ENCODE data around the gene ELAVL1. TPM values are rescaled to one million over a fixed set of nuclear protein-coding genes. Genes with fewer than 3 reads are reported as not detected.
A peak's percentile ranks its signal among the peaks of the same experiment; 100 is the strongest.

ELAVL1 gene
- total RNA-seq, 8 experiments from 2014 or later = 22.4 to 86.2 (median 31.9) TPM

GRCh38 chr19:7989071-7989575 lies 16.3 kb downstream of the ELAVL1 start:
- no peak for ATAC-seq (replicated peaks in 6 of 8)
- 82 to 100% (median 100%) methylated on average over 1 to 10 of the region's 12 CpGs; no CpG with 5 or more reads in 7 of the 10 experiments for WGBS, 10 experiments
- in situ Hi-C loops (cut with MboI; ENCODE audit: low pct_unique_long_range_greater_than_20kb in 2 of 9, low sequenced_read_pairs in 9 of 9, unreplicated experiment in 9 of 9) = no loop called here

DNA sequence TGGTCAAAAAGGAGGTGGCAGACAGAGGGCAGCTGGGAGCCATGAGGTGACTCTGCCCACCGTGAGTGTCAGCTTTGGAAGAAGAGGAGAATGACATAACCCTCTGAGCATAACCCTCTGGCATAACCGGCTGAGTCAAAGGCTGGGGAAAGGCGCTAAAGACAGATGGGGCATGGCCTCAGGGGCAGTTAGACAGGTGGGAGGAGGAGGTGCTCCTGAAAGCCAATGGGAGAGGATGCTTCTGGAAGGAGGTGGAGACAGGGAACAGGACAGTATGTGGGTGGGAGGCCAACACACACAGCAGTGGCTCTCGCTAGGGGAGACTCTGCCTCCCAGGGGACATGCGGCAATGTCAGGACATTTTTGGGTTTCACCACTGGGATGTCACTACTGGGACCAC lies 17.1 kb downstream of the ELAVL1 start:
- in situ Hi-C loops (cut with MboI; ENCODE audit: low pct_unique_long_range_greater_than_20kb in 2 of 9, low sequenced_read_pairs in 9 of 9, unreplicated experiment in 9 of 9) = no loop called here
- Histone ChIP-seq H3K4me3 (no peak overlapping the region), H3K4me1 (replicated peaks in 1 of 2) (peaks cover 0 to 3% of the 10 kb centered on the region in 2 donors), H3K27ac (no peak overlapping the region)
- ATAC-seq (replicated peaks in 6 of 8) = peak in 1 of 8 experiments; percentile 36
- WGBS, 10 experiments = 45 to 100% (median 83%) methylated on average over 1 to 5 of the region's 5 CpGs; no CpG with 5 or more reads in 4 of the 10 experiments

More at GRCh38 chr19:7989071-7989575, 16.3 kb downstream of the ELAVL1 start:
- H3K4me3 ChIP-seq = no peak overlapping the region
- no peak overlapping the region for H3K27ac ChIP-seq
- peaks cover 0 to 3% of the 10 kb centered on the region in 2 donors for H3K4me1 ChIP-seq (replicated peaks in 1 of 2)

DNA sequence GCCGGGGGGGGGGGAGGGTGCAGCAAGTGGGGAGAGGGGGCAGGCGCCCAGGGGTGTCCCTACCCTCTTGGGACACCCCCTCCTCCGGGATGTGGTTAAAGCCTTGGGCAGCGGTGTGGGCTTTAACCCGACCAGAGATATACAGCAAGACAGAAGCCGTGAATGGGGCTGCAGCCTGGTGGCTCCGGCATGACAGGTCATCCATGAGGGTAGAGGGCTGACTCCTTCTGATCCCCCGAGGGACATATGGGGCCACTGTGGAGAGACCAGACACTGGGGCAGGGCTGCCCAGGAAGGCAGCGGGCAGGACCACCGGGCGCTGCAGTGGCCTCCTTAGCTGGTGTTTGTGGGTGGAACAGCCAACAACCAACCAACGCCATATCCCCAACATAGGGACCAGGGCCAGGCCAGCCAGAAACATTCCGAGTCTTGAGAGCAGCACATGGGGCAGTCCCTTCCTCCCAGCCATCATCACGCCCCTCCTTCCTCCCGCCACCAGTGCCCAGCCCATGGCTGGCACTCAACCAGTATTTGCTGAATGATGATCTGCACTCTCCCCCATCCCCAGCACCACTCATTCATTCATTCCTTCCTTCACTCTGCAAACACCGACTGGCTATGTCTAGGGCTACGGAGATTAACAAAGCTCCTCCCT lies 18.2 kb downstream of the ELAVL1 start:
- in situ Hi-C loops (cut with MboI; ENCODE audit: low pct_unique_long_range_greater_than_20kb in 2 of 9, low sequenced_read_pairs in 9 of 9, unreplicated experiment in 9 of 9) = no loop called here
- Histone ChIP-seq H3K27ac (no peak overlapping the region), H3K4me3 (no peak overlapping the region), H3K4me1 (replicated peaks in 1 of 2) (peaks cover 0 to 3% of the 10 kb centered on the region in 2 donors)
- 80 to 100% (median 96%) methylated on average over 1 to 3 of the region's 17 CpGs; no CpG with 5 or more reads in 7 of the 10 experiments for WGBS, 10 experiments
- ATAC-seq (replicated peaks in 6 of 8) = peak in 7 of 8 experiments; percentile 21 to 31 (median 25)

DNA sequence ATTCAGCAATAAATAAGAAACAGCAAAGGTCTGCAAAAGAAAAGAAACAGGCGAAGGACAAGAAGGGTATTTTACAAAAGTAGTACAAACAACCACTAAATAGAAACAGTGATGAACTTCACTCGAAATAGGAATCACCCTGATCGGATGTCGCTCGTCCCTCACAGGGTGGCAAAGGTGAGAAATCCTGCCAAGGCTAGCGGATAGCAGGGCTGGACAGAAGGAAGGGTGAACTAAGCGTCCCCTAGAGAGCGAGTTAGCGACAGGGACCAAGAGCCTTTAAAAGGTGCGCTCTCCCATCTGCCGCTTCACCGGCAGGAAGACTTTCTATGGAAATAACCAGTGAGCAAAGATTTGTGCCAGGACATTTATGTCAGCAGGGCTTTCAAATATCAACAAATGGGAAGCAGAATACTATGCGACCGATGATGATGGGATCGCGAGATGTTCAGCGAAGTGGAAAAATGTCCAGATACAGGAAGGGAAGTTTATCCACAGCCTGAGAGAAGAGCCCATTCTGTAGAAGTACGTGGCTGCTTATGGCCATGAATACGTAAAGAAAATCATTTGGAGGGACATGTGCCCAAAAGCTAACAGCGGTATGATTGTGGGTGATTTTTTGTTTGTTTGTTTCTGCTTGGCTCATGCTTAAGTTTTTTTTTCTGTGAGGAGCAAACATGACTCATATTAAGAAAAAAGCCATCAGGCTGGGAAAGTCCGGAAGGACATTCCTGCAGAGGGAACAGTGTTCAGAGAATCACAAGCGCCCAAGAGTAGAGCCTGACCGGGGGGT lies 18.9 kb downstream of the ELAVL1 start:
- in situ Hi-C loops (cut with MboI; ENCODE audit: low pct_unique_long_range_greater_than_20kb in 2 of 9, low sequenced_read_pairs in 9 of 9, unreplicated experiment in 9 of 9) = no loop called here
- peaks cover 0 to 3% of the 10 kb centered on the region in 2 donors for H3K4me1 ChIP-seq (replicated peaks in 1 of 2)
- ATAC-seq (replicated peaks in 6 of 8) = peak in 6 of 8 experiments; percentile 42 to 83 (median 58)
- peak overlapping the region in 1 of 2 donors; percentile 41 for H3K27ac ChIP-seq
- no peak overlapping the region for H3K4me3 ChIP-seq
- 70 to 96% (median 86%) methylated on average over 2 to 18 of the region's 23 CpGs for whole genome bisulfite sequencing, 10 experiments

DNA sequence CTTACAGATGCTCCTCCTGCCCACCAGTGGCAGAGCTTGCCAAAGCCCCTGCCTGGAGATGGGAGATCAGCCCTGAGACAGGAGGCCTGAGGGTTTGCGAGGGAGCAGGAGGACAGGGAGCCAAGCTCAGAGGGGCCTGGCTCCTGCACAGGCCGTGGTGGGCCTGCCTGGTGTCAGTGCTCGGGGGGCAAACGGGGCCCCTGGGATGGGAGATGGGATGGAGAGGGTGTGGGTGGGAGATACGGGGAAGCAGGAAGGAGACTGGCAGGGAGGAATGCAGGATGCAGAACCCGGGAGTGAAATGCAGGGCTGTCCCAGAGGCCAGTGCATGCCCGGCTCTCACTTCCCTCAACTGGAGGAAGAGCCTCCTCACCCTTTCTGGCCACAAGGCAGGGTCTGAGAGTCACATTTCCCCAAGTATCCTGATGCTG lies 19.9 kb downstream of the ELAVL1 start:
- peaks cover 0 to 3% of the 10 kb centered on the region in 2 donors for H3K4me1 ChIP-seq (replicated peaks in 1 of 2)
- no peak for ATAC-seq (replicated peaks in 6 of 8)
- in situ Hi-C loops (cut with MboI; ENCODE audit: low pct_unique_long_range_greater_than_20kb in 2 of 9, low sequenced_read_pairs in 9 of 9, unreplicated experiment in 9 of 9) = no loop called here
- 100% methylated on average over 1 to 3 of the region's 7 CpGs; no CpG with 5 or more reads in 8 of the 10 experiments for WGBS, 10 experiments
- no peak overlapping the region for H3K27ac ChIP-seq
- H3K4me3 ChIP-seq = no peak overlapping the region

GRCh38 chr19:7983995-7984837 lies 21.2 kb downstream of the ELAVL1 start:
- WGBS, 10 experiments = 67 to 100% (median 93%) methylated on average over 1 to 7 of the region's 14 CpGs; no CpG with 5 or more reads in 4 of the 10 experiments
- no peak for ATAC-seq (replicated peaks in 6 of 8)
- peaks cover 0 to 3% of the 10 kb centered on the region in 2 donors for H3K4me1 ChIP-seq (replicated peaks in 1 of 2)
- no peak overlapping the region for H3K27ac ChIP-seq
- in situ Hi-C loops (cut with MboI; ENCODE audit: low pct_unique_long_range_greater_than_20kb in 2 of 9, low sequenced_read_pairs in 9 of 9, unreplicated experiment in 9 of 9) = no loop called here
- no peak overlapping the region for H3K4me3 ChIP-seq

DNA sequence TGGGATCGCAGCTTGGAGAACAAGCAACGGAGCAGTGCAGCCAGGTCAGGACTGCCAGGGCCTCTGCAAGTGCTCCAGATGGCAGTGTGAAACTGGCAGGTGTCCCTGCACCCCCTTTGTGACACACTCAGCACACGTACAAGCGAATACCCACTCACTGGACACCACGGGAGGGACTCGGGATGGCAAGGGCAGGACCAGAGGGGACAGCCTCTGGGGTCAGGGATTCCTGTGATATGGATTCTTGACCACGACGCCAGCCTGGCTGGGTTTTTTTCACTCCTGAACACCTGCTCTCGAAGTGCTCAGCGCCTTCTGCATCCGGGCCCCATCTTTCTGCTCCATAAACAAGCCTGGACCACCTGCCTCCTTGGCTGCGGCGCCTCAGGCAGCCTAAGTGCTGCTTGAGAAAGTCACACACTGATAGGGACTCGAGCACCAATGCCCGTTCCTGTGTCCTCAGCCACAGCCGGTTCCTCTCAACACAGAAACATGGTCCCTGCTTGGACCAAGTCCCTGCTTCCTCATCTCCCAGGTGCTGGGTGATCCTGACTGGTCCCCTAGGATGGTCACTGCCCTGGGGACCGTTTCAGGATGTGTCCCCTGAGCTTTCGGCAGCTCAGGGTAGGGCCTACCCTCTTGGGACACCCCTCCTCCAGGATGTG lies 22.0 kb downstream of the ELAVL1 start:
- H3K4me1 ChIP-seq (replicated peaks in 1 of 2) = peaks cover 2 to 3% of the 10 kb centered on the region in 2 donors
- H3K27ac ChIP-seq = no peak overlapping the region
- H3K4me3 ChIP-seq = no peak overlapping the region
- in situ Hi-C loops (cut with MboI; ENCODE audit: low pct_unique_long_range_greater_than_20kb in 2 of 9, low sequenced_read_pairs in 9 of 9, unreplicated experiment in 9 of 9) = no loop called here
- no peak for ATAC-seq (replicated peaks in 6 of 8)
- WGBS, 10 experiments = 61 to 100% (median 95%) methylated on average over 2 to 7 of the region's 18 CpGs; no CpG with 5 or more reads in 4 of the 10 experiments

- ATAC-seq (replicated peaks in 6 of 8) = no peak
- Histone ChIP-seq H3K4me3 (no peak overlapping the region), H3K4me1 (replicated peaks in 1 of 2) (peaks cover 3 to 9% of the 10 kb centered on the region in 2 donors), H3K27ac (no peak overlapping the region)
- in situ Hi-C loops (cut with MboI; ENCODE audit: low pct_unique_long_range_greater_than_20kb in 2 of 9, low sequenced_read_pairs in 9 of 9, unreplicated experiment in 9 of 9) = no loop called here
- WGBS, 10 experiments = 76 to 100% (median 96%) methylated on average over 1 to 15 of the region's 21 CpGs; no CpG with 5 or more reads in 1 of the 10 experiments
Measured at GRCh38 chr19:7982651-7983099, 22.8 kb downstream of the ELAVL1 start.

DNA sequence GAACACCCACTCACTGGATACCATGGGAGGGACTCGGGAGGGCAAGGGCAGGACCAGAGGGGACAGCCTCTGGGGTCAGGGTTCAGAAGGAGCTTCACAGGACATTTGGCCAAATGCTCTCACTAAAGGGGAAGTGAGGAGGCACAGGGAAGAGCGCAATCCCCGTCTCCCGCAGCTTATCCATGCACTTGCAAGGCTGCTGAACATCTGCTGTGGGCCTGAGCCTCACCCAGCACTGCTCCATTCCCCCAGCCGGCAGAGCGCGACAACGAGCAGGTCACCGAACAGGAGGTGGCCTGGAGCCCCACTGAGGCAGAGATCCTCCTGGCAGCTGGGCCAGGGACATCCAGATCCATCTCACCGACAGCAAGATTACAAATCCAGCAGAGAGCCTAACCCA lies 23.3 kb downstream of the ELAVL1 start:
- in situ Hi-C loops (cut with MboI; ENCODE audit: low pct_unique_long_range_greater_than_20kb in 2 of 9, low sequenced_read_pairs in 9 of 9, unreplicated experiment in 9 of 9) = no loop called here
- ATAC-seq (replicated peaks in 6 of 8) = no peak
- 82 to 100% (median 100%) methylated on average over 1 to 5 of the region's 10 CpGs; no CpG with 5 or more reads in 5 of the 10 experiments for WGBS, 10 experiments
- H3K27ac ChIP-seq = no peak overlapping the region
- no peak overlapping the region for H3K4me3 ChIP-seq
- peaks cover 3 to 9% of the 10 kb centered on the region in 2 donors for H3K4me1 ChIP-seq (replicated peaks in 1 of 2)

DNA sequence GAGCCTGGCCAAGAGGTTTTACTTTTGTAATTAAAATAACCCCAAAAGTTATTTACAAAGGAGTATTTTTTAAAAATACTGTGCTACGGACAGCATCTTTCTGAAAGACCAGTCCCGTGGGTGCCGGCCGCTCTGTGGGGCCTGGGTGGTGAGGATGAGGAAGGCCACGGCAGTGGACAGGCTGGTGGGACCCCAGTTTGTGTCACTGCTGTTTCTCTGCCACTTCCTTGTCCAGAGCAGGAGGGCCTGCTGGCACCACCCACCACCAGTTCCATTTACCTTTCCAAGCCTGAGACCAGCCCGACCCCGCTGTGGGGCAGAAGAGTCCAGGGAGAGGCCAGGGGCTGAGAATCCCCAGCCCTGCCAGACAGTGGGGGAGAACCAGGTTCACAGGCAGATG lies 23.8 kb downstream of the ELAVL1 start:
- ATAC-seq (replicated peaks in 6 of 8) = no peak
- H3K27ac ChIP-seq = no peak overlapping the region
- in situ Hi-C loops (cut with MboI; ENCODE audit: low pct_unique_long_range_greater_than_20kb in 2 of 9, low sequenced_read_pairs in 9 of 9, unreplicated experiment in 9 of 9) = no loop called here
- WGBS, 10 experiments = 93 to 100% (median 94%) methylated on average over 2 to 6 of the region's 7 CpGs; no CpG with 5 or more reads in 5 of the 10 experiments
- H3K4me1 ChIP-seq (replicated peaks in 1 of 2) = peaks cover 3 to 9% of the 10 kb centered on the region in 2 donors
- no peak overlapping the region for H3K4me3 ChIP-seq

- 17 to 100% (median 91%) methylated on average over 1 to 6 of the region's 7 CpGs for WGBS, 10 experiments
- in situ Hi-C loops (cut with MboI; ENCODE audit: low pct_unique_long_range_greater_than_20kb in 2 of 9, low sequenced_read_pairs in 9 of 9, unreplicated experiment in 9 of 9) = no loop called here
- ATAC-seq (replicated peaks in 6 of 8) = no peak
- Histone ChIP-seq H3K27ac (no peak overlapping the region), H3K4me3 (no peak overlapping the region), H3K4me1 (replicated peaks in 1 of 2) (peaks cover 3 to 9% of the 10 kb centered on the region in 2 donors)
Measured at GRCh38 chr19:7981199-7981598, 24.2 kb downstream of the ELAVL1 start.

DNA sequence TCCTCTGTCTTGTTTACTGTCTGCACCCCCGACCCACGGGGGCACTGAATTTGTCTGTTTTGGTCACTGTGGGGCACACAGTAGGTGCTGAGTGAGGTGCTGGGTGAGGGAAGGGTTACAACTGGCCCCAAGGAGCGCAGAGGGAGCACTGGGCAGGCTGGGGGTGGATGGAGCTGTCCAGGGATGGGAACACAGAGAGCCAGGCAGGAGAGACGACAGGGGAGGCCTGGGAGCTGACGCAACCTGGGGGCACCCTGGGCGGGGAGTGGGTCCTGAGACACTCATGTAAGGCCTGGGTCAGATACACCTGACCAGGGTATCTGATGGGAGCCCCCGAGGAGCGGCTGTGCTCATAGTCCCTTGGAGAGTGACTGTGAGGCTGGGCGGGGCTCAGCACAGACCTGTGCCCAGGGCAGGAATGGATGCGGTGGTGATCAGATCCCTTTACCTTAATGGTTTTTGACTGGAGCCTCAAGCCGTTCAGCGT lies 24.8 kb downstream of the ELAVL1 start:
- no peak for ATAC-seq (replicated peaks in 6 of 8)
- Histone ChIP-seq H3K27ac (no peak overlapping the region), H3K4me3 (no peak overlapping the region), H3K4me1 (replicated peaks in 1 of 2) (peaks cover 0 to 9% of the 10 kb centered on the region in 2 donors)
- 97 to 100% (median 100%) methylated on average over 2 to 5 of the region's 12 CpGs; no CpG with 5 or more reads in 6 of the 10 experiments for WGBS, 10 experiments
- in situ Hi-C loops (cut with MboI; ENCODE audit: low pct_unique_long_range_greater_than_20kb in 2 of 9, low sequenced_read_pairs in 9 of 9, unreplicated experiment in 9 of 9) = no loop called here
